GM21360 (cell line): ENCODE results near the gene SFMBT1.

Source experiments
- ATAC-seq: cut with Tn5 transposase; IDR thresholded peaks from one replicate; pipeline ENCODE4 v1.9.1; 2021; ENCODE audit warnings: mild to moderate bottlenecking, moderate library complexity; ENCODE audit not compliant: unreplicated experiment

The SFMBT1 gene

GRCh38 chr3:52857864-52858263, 188.0 kb downstream of the SFMBT1 start:
- ATAC-seq = no peak

GRCh38 chr3:52857133-52857532, 188.7 kb downstream of the SFMBT1 start:
- ATAC-seq = no peak

- ATAC-seq = no peak
Observed at GRCh38 chr3:52856666-52857065, 189.2 kb downstream of the SFMBT1 start.

DNA sequence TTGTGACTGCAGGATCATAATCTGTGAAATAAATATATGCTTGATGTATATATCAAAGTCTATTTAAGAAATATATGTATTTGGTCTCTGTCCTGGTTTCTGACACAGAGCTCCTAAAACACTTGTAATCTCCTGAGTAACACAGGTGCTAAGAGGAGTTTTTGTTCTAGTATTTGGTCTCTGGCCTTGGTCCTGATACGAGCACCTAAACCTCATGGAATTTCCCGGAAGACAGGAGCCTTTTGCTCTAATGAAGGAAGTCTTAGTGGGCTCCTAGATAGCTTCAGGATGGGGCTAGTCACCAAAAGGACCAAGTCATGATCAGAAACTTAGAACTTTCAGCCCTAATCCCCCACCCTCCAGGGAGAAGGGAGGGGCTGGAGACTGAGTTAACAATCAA, 191.9 kb downstream of the SFMBT1 start:
- ATAC-seq = no peak
